NT2/D1 (cell line): ENCODE data around the gene HOXD10.

Source experiments
- SUZ12 ChIP-seq: IDR thresholded peaks from 2 replicates; pipeline ENCODE4 v1.6.1; 2011; ENCODE audit not compliant: insufficient read length, insufficient read depth; ENCODE audit errors: extremely low read depth
- YY1 ChIP-seq: IDR thresholded peaks from 2 replicates; pipeline ENCODE4 v1.6.1; 2011; ENCODE audit not compliant: insufficient read length, insufficient read depth

- TF ChIP-seq SUZ12, result no peak
- TF ChIP-seq YY1, result no peak
These were observed 15.2 kb downstream of the HOXD10 start for GRCh38 chr2:176131848-176132158.
